Smooth muscle cell (in vitro differentiated cells): ENCODE measurements around the gene TMED8. TPM values are rescaled to one million over a fixed set of nuclear protein-coding genes. Genes with fewer than 3 reads are reported as not detected.
A peak's percentile ranks its signal among the peaks of the same experiment; 100 is the strongest.

Experiments used
- DNase-seq: peaks from one replicate; lab custom pipeline; 2025; ENCODE audit not compliant: unreplicated experiment; lab: John Stamatoyannopoulos, UW
- H2AFZ ChIP-seq: fragments of 200-600 bp; sonication (generic); 2 replicates; pipeline ENCODE4 v1.6.0; 2016; ENCODE audit warnings: antibody characterized with exemption, low read depth, mild to moderate bottlenecking
- H3F3A ChIP-seq: fragments of 200-600 bp; sonication (generic); 2 replicates; pipeline ENCODE4 v1.6.0; 2017; ENCODE audit warnings: antibody characterized with exemption, low read depth
- H3K27ac ChIP-seq: fragments of 200-600 bp; sonication (generic); 2 replicates; pipeline ENCODE4 v1.5.1; 2016; ENCODE audit warnings: low read depth, mild to moderate bottlenecking
- H3K27me3 ChIP-seq: fragments of 200-600 bp; sonication (generic); 2 replicates; pipeline ENCODE4 v1.6.1; 2016; ENCODE audit warnings: low read depth, mild to moderate bottlenecking
- H3K36me3 ChIP-seq: fragments of 200-600 bp; sonication (generic); 2 replicates; pipeline ENCODE4 v1.5.1; 2016; ENCODE audit warnings: low read depth
- H3K4me1 ChIP-seq: fragments of 200-600 bp; sonication (generic); 2 replicates; pipeline ENCODE4 v1.5.1; 2016; ENCODE audit warnings: low read depth
- H3K4me2 ChIP-seq: fragments of 200-600 bp; sonication (generic); 2 replicates; pipeline ENCODE4 v1.6.0; 2016; ENCODE audit warnings: mild to moderate bottlenecking
- H3K4me3 ChIP-seq: fragments of 200-600 bp; sonication (generic); 2 replicates; pipeline ENCODE4 v1.5.1; 2016; ENCODE audit warnings: mild to moderate bottlenecking
- H3K79me2 ChIP-seq: fragments of 200-600 bp; sonication (generic); 2 replicates; pipeline ENCODE4 v1.6.0; 2016; ENCODE audit warnings: low read depth, mild to moderate bottlenecking
- H3K9ac ChIP-seq: fragments of 200-600 bp; sonication (generic); 2 replicates; pipeline ENCODE4 v1.6.0; 2016; ENCODE audit warnings: low read depth
- H3K9me3 ChIP-seq: fragments of 200-600 bp; sonication (generic); replicated peaks from 2 replicates; pipeline ENCODE4 v1.5.1; 2016; ENCODE audit warnings: low read depth
- H4K20me1 ChIP-seq: fragments of 200-600 bp; sonication (generic); 2 replicates; pipeline ENCODE4 v1.6.0; 2016; ENCODE audit warnings: low read depth
- WGBS: methylation state at CpG from one replicate; pipeline ENCODE4 v1.1.7; 2016; ENCODE audit warnings: low lambda C conversion rate; 5-methylcytosine and 5-hydroxymethylcytosine counted together
- polyA plus RNA-seq: library from polyadenylated mRNA; unstranded; fragments of >200 nt; fragmentation: Nextera tagmentation; extraction: Ambion mirVana; gene quantifications from 2 replicates; pipeline ENCODE4 v1.2.1, GENCODE V29; 2016
- total RNA-seq: library from RNA; depleted of rRNA; stranded (reverse); fragments of >200 nt; gene quantifications from 2 replicates; pipeline ENCODE4 v1.2.3, GENCODE V29; 2014
- TF ChIP-seq, protein P1 (sequence below): fragments of 200-600 bp; sonication (generic); IDR thresholded peaks from 2 replicates; pipeline ENCODE4 v1.5.1; 2017; ENCODE audit warnings: borderline replicate concordance, mild to moderate bottlenecking, antibody characterized with exemption; ENCODE audit not compliant: insufficient read depth, poor library complexity, severe bottlenecking

The TMED8 gene
- total and polyA plus RNA-seq, 2 experiments from 2014 or later, result 4.5 to 12.2 TPM

- peaks cover 28% of the 10 kb centered on the region for H3K79me2 ChIP-seq
- H3K27ac ChIP-seq, result peak overlapping the region; percentile 96
- H2AFZ ChIP-seq, result peak overlapping the region; percentile 95
- H3F3A ChIP-seq, result peaks cover 6% of the 10 kb centered on the region
- peak overlapping the region; percentile 98 for H3K4me3 ChIP-seq
- H4K20me1 ChIP-seq, result peaks cover 1% of the 10 kb centered on the region
- 20% methylated on average over 10 of the region's 10 CpGs for WGBS
- peaks cover 22% of the 10 kb centered on the region for H3K4me1 ChIP-seq
- H3K9ac ChIP-seq, result peak overlapping the region; percentile 94
- peak overlapping the region; percentile 88 for H3K4me2 ChIP-seq
- TF ChIP-seq, protein P1, sequence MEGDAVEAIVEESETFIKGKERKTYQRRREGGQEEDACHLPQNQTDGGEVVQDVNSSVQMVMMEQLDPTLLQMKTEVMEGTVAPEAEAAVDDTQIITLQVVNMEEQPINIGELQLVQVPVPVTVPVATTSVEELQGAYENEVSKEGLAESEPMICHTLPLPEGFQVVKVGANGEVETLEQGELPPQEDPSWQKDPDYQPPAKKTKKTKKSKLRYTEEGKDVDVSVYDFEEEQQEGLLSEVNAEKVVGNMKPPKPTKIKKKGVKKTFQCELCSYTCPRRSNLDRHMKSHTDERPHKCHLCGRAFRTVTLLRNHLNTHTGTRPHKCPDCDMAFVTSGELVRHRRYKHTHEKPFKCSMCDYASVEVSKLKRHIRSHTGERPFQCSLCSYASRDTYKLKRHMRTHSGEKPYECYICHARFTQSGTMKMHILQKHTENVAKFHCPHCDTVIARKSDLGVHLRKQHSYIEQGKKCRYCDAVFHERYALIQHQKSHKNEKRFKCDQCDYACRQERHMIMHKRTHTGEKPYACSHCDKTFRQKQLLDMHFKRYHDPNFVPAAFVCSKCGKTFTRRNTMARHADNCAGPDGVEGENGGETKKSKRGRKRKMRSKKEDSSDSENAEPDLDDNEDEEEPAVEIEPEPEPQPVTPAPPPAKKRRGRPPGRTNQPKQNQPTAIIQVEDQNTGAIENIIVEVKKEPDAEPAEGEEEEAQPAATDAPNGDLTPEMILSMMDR, result no peak
- H3K9me3 ChIP-seq, result no peaks in the 10 kb centered on the region
- no peaks in the 10 kb centered on the region for H3K36me3 ChIP-seq
- no peaks in the 10 kb centered on the region for H3K27me3 ChIP-seq
- DNase-seq, result no peak
Observed at GRCh38 chr14:77377502-77377844, 579 bp upstream of the TMED8 start.

- Histone ChIP-seq H3K79me2 (peaks cover 38% of the 10 kb centered on the region), H3K4me2 (peak overlapping the region; percentile 88), H3K27ac (peak overlapping the region; percentile 96), H3K36me3 (no peaks in the 10 kb centered on the region), H4K20me1 (peaks cover 14% of the 10 kb centered on the region), H3K4me1 (peaks cover 31% of the 10 kb centered on the region), H3K27me3 (no peaks in the 10 kb centered on the region), H2AFZ (peak overlapping the region; percentile 95), H3K9me3 (no peaks in the 10 kb centered on the region), H3K4me3 (peak overlapping the region; percentile 98), H3F3A (peaks cover 15% of the 10 kb centered on the region), H3K9ac (peak overlapping the region; percentile 94)
- DNase-seq, result no peak
- WGBS, result 26% methylated on average over 24 of the region's 24 CpGs
- TF ChIP-seq, protein P1, result no peak
Observed at GRCh38 chr14:77375973-77376770, 722 bp downstream of the TMED8 start.

- Histone ChIP-seq H4K20me1 (peaks cover 17% of the 10 kb centered on the region), H3K9ac (no peak overlapping the region), H3K27ac (no peak overlapping the region), H3K9me3 (no peaks in the 10 kb centered on the region), H3K36me3 (no peaks in the 10 kb centered on the region), H3K27me3 (no peaks in the 10 kb centered on the region), H3K79me2 (peaks cover 43% of the 10 kb centered on the region), H3K4me1 (peaks cover 31% of the 10 kb centered on the region), H3K4me3 (peak overlapping the region; percentile 98), H3F3A (peaks cover 15% of the 10 kb centered on the region), H2AFZ (no peak overlapping the region), H3K4me2 (peak overlapping the region; percentile 88)
- DNase-seq, result no peak
- 91% methylated on average over 9 of the region's 9 CpGs for WGBS
- TF ChIP-seq, protein P1, result no peak
Observed at GRCh38 chr14:77375164-77375950, 1.5 kb downstream of the TMED8 start.
